IMR-90 (cell line): ENCODE results near the gene MSI2. TPM values are rescaled to one million over a fixed set of nuclear protein-coding genes. Genes with fewer than 3 reads are reported as not detected.

ENCODE experiments used
- ATAC-seq: fragments of 200-7000 bp; cut with Tn5 transposase; 2 replicates; pipeline ENCODE4 v1.9.1; 2020; ENCODE audit warnings: low read depth, mild to moderate bottlenecking, moderate library complexity
- BruUV-seq: library from RNA; stranded (reverse); fragments of 400-500 nt; replicated peaks from 2 replicates; lab custom pipeline; 2021; lab: Mats Ljungman, UMichigan
- CTCF ChIA-PET: fragments of 300-600 bp; formaldehyde crosslinking; extraction: SDS; loops from one replicate; lab custom pipeline; 2021; ENCODE audit warnings: antibody characterized with exemption; lab: Yijun Ruan, JAX
- POLR2A ChIA-PET: fragments of 300-600 bp; sonication (Branson Sonifier 250); formaldehyde crosslinking; loops from one replicate; lab custom pipeline; 2022; ENCODE audit warnings: antibody characterized with exemption; ENCODE audit not compliant: unreplicated experiment; lab: Charles Lee
- DNase-seq: peaks from one replicate; pipeline ENCODE4 v3.0.0; 2013
- H2AFZ ChIP-seq: replicated peaks from 2 replicates; pipeline ENCODE3; 2013; ENCODE audit warnings: low read length, mild to moderate bottlenecking; ENCODE audit not compliant: poor library complexity
- H2AK5ac ChIP-seq: 2 replicates; pipeline ENCODE4 v1.6.1; 2013; ENCODE audit warnings: low read depth, low read length, inconsistent platforms
- H2AK9ac ChIP-seq: replicated peaks from 2 replicates; pipeline ENCODE3; 2013; ENCODE audit warnings: mild to moderate bottlenecking, low read depth, low read length, moderate library complexity; ENCODE audit not compliant: poor library complexity
- H2BK120ac ChIP-seq: 2 replicates; pipeline ENCODE4 v1.6.1; 2013; ENCODE audit warnings: low read depth, low read length, inconsistent platforms
- H2BK15ac ChIP-seq: 3 replicates; pipeline ENCODE4 v1.6.1; 2013; ENCODE audit warnings: low read depth, low read length, inconsistent platforms
- H2BK20ac ChIP-seq: 2 replicates; pipeline ENCODE4 v1.6.1; 2013; ENCODE audit warnings: low read depth, mild to moderate bottlenecking, inconsistent platforms, low read length, moderate library complexity
- H2BK5ac ChIP-seq: 2 replicates; pipeline ENCODE4 v1.6.1; 2013; ENCODE audit warnings: mild to moderate bottlenecking, low read depth, low read length, inconsistent platforms; ENCODE audit not compliant: poor library complexity, severe bottlenecking
- H3K14ac ChIP-seq: replicated peaks from 2 replicates; pipeline ENCODE4 v1.6.1; 2013; ENCODE audit warnings: low read depth, low read length, inconsistent platforms
- H3K18ac ChIP-seq: 2 replicates; pipeline ENCODE4 v1.6.1; 2013; ENCODE audit warnings: low read depth, low read length, control low read depth
- H3K23ac ChIP-seq: 2 replicates; pipeline ENCODE4 v1.6.1; 2013; ENCODE audit warnings: low read depth, low read length, inconsistent platforms
- H3K27ac ChIP-seq: 2 replicates; pipeline ENCODE4 v1.5.1; 2013; ENCODE audit warnings: mild to moderate bottlenecking, control low read depth, low read length; ENCODE audit not compliant: insufficient read depth
- H3K27me3 ChIP-seq: 2 replicates; pipeline ENCODE4 v1.6.1; 2013; ENCODE audit warnings: low read length; ENCODE audit not compliant: control insufficient read depth, insufficient read depth
- H3K36me3 ChIP-seq: 2 replicates; pipeline ENCODE4 v1.6.1; 2013; ENCODE audit warnings: low read length, mixed read lengths; ENCODE audit not compliant: control insufficient read depth, insufficient read depth
- H3K4ac ChIP-seq: 2 replicates; pipeline ENCODE4 v1.6.1; 2013; ENCODE audit warnings: low read depth, low read length, inconsistent platforms
- H3K4me1 ChIP-seq: 2 replicates; pipeline ENCODE4 v1.6.1; 2013; ENCODE audit warnings: low read length, mixed read lengths; ENCODE audit not compliant: control insufficient read depth, insufficient read depth
- H3K4me2 ChIP-seq: 2 replicates; pipeline ENCODE4 v1.6.1; 2013; ENCODE audit warnings: low read depth, mild to moderate bottlenecking, control low read depth, low read length, moderate library complexity
- H3K4me3 ChIP-seq: 2 replicates; pipeline ENCODE4 v1.5.1; 2013; ENCODE audit warnings: low read depth, mild to moderate bottlenecking, control low read depth, low read length, moderate library complexity; ENCODE audit not compliant: insufficient read depth
- H3K56ac ChIP-seq: 2 replicates; pipeline ENCODE4 v1.6.1; 2013; ENCODE audit warnings: low read length, inconsistent platforms; ENCODE audit not compliant: insufficient read depth; ENCODE audit errors: extremely low read depth
- H3K79me1 ChIP-seq, 2 experiments: 2 replicates each; pipeline ENCODE4 v1.6.1; 2013; ENCODE audit warnings: low read length in 2 of 2, inconsistent platforms in 1 of 2, low read depth in 1 of 2
- H3K9ac ChIP-seq: 2 replicates; pipeline ENCODE4 v1.6.1; 2013; ENCODE audit warnings: low read depth, low read length, control low read depth
- H3K9me1 ChIP-seq: 2 replicates; pipeline ENCODE4 v1.6.1; 2013; ENCODE audit warnings: low read length, inconsistent platforms; ENCODE audit not compliant: insufficient read depth
- H3K9me3 ChIP-seq: 2 replicates; pipeline ENCODE4 v1.6.1; 2013; ENCODE audit warnings: low read length; ENCODE audit not compliant: control insufficient read depth, insufficient read depth
- H4K20me1 ChIP-seq: 2 replicates; pipeline ENCODE4 v1.6.1; 2013; ENCODE audit warnings: low read length, inconsistent platforms; ENCODE audit not compliant: insufficient read depth
- H4K5ac ChIP-seq: 2 replicates; pipeline ENCODE4 v1.6.1; 2013; ENCODE audit warnings: mild to moderate bottlenecking, low read depth, low read length, control low read depth
- H4K8ac ChIP-seq, 2 experiments: 2 replicates each; pipeline ENCODE4 v1.6.1; 2013; ENCODE audit warnings: low read depth in 2 of 2, low read length in 2 of 2, control low read depth in 1 of 2, inconsistent platforms in 1 of 2
- H4K91ac ChIP-seq: 2 replicates; pipeline ENCODE4 v1.6.1; 2013; ENCODE audit warnings: low read depth, low read length, inconsistent platforms; ENCODE audit not compliant: insufficient read depth
- CTCF ChIP-seq: conservative IDR thresholded peaks from 2 replicates; pipeline ENCODE4 v1.5.1; 2012; ENCODE audit warnings: mild to moderate bottlenecking, low read depth, low read length, improper control_type of control experiment
- whole genome bisulfite sequencing, 2 experiments: methylation state at CpG; one replicate each; pipeline versions ENCODE4 v1.1.5 to v1.1.7; 2013; ENCODE audit warnings: missing lambda C conversion rate in 2 of 2; ENCODE audit not compliant: insufficient read length in 1 of 2; ENCODE audit errors: extremely low coverage in 2 of 2; 5-methylcytosine and 5-hydroxymethylcytosine counted together
- dilution Hi-C: fragments of 300-500 bp; cut with HindIII; formaldehyde crosslinking; loops from one replicate; pipeline ENCODE4 v1.14.3; 2018; ENCODE audit warnings: low sequenced_read_pairs; ENCODE audit not compliant: unreplicated experiment
- in situ Hi-C: fragments of 300-500 bp; cut with MboI; formaldehyde crosslinking; loops from 3 replicates; pipeline ENCODE4 v1.14.3; 2019; ENCODE audit warnings: low sequenced_read_pairs, inconsistent platforms, mixed read lengths
- intact Hi-C: fragments of 100-400 bp; cut with micrococcal nuclease; formaldehyde crosslinking; loops from 2 replicates; pipeline ENCODE4 v1.10.0; 2022
- polyA plus RNA-seq, 3 experiments: library from polyadenylated mRNA; depleted of rRNA; stranded (reverse); fragments of >200 nt; gene quantifications; 2 replicates each; pipeline ENCODE4 v1.2.3, GENCODE V29; 2012; ENCODE audit warnings: low replicate concordance in 1 of 3
- total RNA-seq: library from RNA; depleted of rRNA; stranded (reverse); fragments of >200 nt; gene quantifications from 2 replicates; pipeline ENCODE4 v1.2.3, GENCODE V29; 2012

The MSI2 gene
- total and polyA plus RNA-seq, 2 of the 4 experiments (the other 2 are of a cell fraction): 13.0 to 16.0 TPM

DNA sequence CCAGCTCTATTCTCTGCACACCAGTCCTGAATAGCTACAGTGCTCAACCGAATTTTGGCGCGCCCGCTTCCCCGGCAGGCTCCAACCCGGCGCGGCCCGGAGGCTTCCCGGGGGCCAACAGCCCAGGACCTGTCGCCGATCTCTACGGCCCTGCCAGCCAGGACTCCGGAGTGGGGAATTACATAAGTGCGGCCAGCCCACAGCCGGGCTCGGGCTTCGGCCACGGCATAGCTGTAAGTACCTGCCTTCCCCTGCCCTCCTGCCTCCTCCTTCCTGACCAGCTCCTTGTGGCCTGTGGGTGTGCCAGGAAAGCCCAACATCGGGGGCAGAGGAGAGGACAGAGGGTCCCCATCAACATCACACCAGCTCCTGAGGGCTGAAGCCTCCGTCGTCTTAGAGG is 418.6 kb downstream of the MSI2 start:
- Histone ChIP-seq H3K9me1 (peaks cover 9% of the 10 kb centered on the region; the same call in 1 of the 2 replicates), H2AFZ (no peak overlapping the region), H3K9ac (no peak overlapping the region), H3K4me1 (peaks cover 10% of the 10 kb centered on the region), H2BK120ac (no peak overlapping the region; the same call in 1 of the 2 replicates), H2BK20ac (no peak overlapping the region), H4K5ac (no peak overlapping the region), H3K36me3 (peaks cover 6% of the 10 kb centered on the region), H2BK5ac (no peak overlapping the region), H4K20me1 (peaks cover 5% of the 10 kb centered on the region; the same call in 1 of the 2 replicates), H3K27me3 (no peaks in the 10 kb centered on the region), H3K4me2 (no peak overlapping the region), H2AK9ac (no peak overlapping the region), H3K27ac (no peak overlapping the region), H3K79me1 (no peaks in the 10 kb centered on the region), H3K4me3 (no peak overlapping the region), H3K56ac (no peak overlapping the region), H3K4ac (no peak overlapping the region), H4K91ac (no peak overlapping the region), H3K18ac (no peak overlapping the region), H2BK15ac (no peak overlapping the region), H3K14ac (no peak overlapping the region), H2AK5ac (no peak overlapping the region), H3K9me3 (no peaks in the 10 kb centered on the region), H3K23ac (no peak overlapping the region), H4K8ac (no peak overlapping the region)
- in situ Hi-C loops (no loop called here), dilution Hi-C loops (no loop called here), intact Hi-C loops (loop anchor here (10.0 kb wide), 1 partner anchor 440 kb away; no protein-coding TSS in a partner anchor)
- BruUV-seq: no TSS peak
- ChIA-PET POLR2A (no interaction called here), CTCF (interaction anchor here (0.5 to 0.7 kb wide), 2 partner anchors 201 to 536 kb away, joined by 3 to 5 read pairs; no protein-coding TSS in a partner anchor)
- no peak for DNase-seq
- no peak for ATAC-seq
- 94% methylated on average over 10 of the region's 22 CpGs; no CpG with 5 or more reads in 1 of the 2 experiments for WGBS, 2 experiments
- TF ChIP-seq CTCF: no peak
